ENCODE data around the gene EPHA8. TPM values are rescaled to one million over a fixed set of nuclear protein-coding genes. Genes with fewer than 3 reads are reported as not detected.

The EPHA8 gene
- total and polyA plus RNA-seq, 9 of the 15 experiments (the other 6 are each of a cell fraction or from before 2014, with no cell fraction given): not detected

- peak in 1 of 2 experiments; percentile 26; a peak in 1 of 4 replicates for TF ChIP-seq RCOR1 (IDR thresholded peaks at IDR 0.05; ENCODE audit: borderline replicate concordance in 1 of 2, low read depth in 2 of 2, low read length in 2 of 2)
- 0 out of 2 replicates have a peak, but pooled peaks have one; percentile 25 for TF ChIP-seq CEBPG (CRISPR knock-in tag; IDR thresholded peaks at IDR 0.05)
- TF ChIP-seq CEBPG (tag; conservative IDR thresholded peaks at IDR 0.05 in 1 of 2, IDR thresholded peaks at IDR 0.05 in 1 of 2): peak in 1 of 2 experiments; percentile 41; a peak in 1 of 4 replicates
- no peak for TF ChIP-seq MTF1 (CRISPR knock-in tag; IDR thresholded peaks at IDR 0.05; ENCODE audit: borderline replicate concordance)
- no peak for TF ChIP-seq FOS (IDR thresholded peaks at IDR 0.05; ENCODE audit: extremely low read depth, insufficient read length)
- TF ChIP-seq JUND (IDR thresholded peaks at IDR 0.05; ENCODE audit: borderline replicate concordance, low read depth, low read length): no peak
- no peak for TF ChIP-seq JUND (tag; IDR thresholded peaks at IDR 0.05; ENCODE audit: borderline replicate concordance, low read depth, low read length)
- TF ChIP-seq ELK1 (CRISPR knock-in tag; IDR thresholded peaks at IDR 0.05): no peak
- TF ChIP-seq ZNF407 (IDR thresholded peaks at IDR 0.05; ENCODE audit: low read depth): no peak
- TF ChIP-seq ESRRB (CRISPR knock-in tag; IDR thresholded peaks at IDR 0.05; ENCODE audit: borderline replicate concordance): no peak
- TF ChIP-seq MAFG (tag; conservative IDR thresholded peaks at IDR 0.05): peak; percentile 41
- TF ChIP-seq SRSF1 (IDR thresholded peaks at IDR 0.05; ENCODE audit: low read depth, low read length): no peak
- TF ChIP-seq PKNOX1 (IDR thresholded peaks at IDR 0.05): peak; percentile 42; the same call in 1 of the 2 replicates
- TF ChIP-seq ETV6 (IDR thresholded peaks at IDR 0.05; ENCODE audit: borderline replicate concordance in 1 of 2, low read depth in 2 of 2, low read length in 1 of 2): no peak
- no peak for TF ChIP-seq ETV6 (CRISPR knock-in tag; IDR thresholded peaks at IDR 0.05; ENCODE audit: borderline replicate concordance)
Observed at GRCh38 chr1:22537441-22538139, 25.7 kb upstream of the EPHA8 start (continued).

Measured in K562 (cell line).